Ovary (tissue), 3 donors: ENCODE data around the gene NR2F2.

Experiments
- POLR2A ChIP-seq: fragments of 450-650 bp; IDR thresholded peaks from one replicate; pipeline ENCODE4 v1.6.1; 2017; ENCODE audit warnings: antibody characterized with exemption, mild to moderate bottlenecking, moderate library complexity
- TF ChIP-seq, protein P1 (sequence below), 3 donors: fragments of 450-650 bp in 2 of 3; fragments of 200-600 bp in 1 of 3; IDR thresholded peaks; one replicate each; pipeline versions ENCODE4 v1.5.1 to v1.8.0; 2016 to 2022; ENCODE audit warnings: antibody characterized with exemption in 3 of 3, mild to moderate bottlenecking in 1 of 3
- donor health status: DM: no; HTN: no; CAD: no.

DNA sequence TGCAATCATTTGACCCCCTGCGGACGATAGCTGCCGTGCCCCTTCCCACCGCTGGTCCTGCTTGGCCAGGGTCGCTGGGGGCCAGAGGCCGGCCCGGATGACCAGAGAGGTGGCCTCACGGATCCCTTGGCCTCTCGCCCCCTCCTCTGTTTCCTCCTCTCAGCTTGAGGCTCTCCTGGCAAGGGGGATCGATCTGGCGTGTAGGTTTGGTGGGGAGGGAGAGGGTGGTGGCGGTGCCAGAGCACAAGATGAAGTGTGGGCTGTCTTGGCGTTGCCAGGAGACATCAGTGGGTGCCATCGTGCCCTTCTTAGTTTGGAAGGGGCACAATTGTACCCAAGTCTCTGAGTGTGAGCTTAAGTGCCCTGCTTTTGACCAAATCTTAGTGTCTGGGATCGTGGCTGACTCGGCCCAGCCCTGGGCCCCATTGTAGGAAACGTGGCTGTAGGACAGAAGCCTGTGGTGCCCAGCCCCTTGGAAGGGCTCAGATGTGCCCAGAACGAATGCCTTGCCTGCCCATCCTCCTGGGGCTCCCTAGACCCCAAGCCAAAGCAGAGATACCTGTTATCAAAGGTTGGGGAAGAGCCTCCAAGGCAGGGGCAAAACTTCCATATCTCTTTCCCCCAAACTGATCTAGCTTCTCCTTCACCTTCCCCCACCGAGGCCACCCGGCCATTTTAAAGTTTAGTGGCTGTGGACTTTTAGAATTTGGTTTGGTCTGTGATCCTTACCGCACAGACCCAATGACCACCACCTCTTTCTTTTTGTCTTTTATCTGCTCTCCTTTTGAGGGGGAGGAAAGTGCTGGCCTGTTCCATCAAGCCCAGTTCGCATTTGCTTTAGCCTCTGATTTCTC is 14.4 kb downstream of the NR2F2 start:
- TF ChIP-seq, protein P1, sequence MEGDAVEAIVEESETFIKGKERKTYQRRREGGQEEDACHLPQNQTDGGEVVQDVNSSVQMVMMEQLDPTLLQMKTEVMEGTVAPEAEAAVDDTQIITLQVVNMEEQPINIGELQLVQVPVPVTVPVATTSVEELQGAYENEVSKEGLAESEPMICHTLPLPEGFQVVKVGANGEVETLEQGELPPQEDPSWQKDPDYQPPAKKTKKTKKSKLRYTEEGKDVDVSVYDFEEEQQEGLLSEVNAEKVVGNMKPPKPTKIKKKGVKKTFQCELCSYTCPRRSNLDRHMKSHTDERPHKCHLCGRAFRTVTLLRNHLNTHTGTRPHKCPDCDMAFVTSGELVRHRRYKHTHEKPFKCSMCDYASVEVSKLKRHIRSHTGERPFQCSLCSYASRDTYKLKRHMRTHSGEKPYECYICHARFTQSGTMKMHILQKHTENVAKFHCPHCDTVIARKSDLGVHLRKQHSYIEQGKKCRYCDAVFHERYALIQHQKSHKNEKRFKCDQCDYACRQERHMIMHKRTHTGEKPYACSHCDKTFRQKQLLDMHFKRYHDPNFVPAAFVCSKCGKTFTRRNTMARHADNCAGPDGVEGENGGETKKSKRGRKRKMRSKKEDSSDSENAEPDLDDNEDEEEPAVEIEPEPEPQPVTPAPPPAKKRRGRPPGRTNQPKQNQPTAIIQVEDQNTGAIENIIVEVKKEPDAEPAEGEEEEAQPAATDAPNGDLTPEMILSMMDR (IDR thresholded peaks at IDR 0.05), result no peak
- no peak for TF ChIP-seq POLR2A
